ENCODE results near the gene PDHA1.

Gene PDHA1

DNA sequence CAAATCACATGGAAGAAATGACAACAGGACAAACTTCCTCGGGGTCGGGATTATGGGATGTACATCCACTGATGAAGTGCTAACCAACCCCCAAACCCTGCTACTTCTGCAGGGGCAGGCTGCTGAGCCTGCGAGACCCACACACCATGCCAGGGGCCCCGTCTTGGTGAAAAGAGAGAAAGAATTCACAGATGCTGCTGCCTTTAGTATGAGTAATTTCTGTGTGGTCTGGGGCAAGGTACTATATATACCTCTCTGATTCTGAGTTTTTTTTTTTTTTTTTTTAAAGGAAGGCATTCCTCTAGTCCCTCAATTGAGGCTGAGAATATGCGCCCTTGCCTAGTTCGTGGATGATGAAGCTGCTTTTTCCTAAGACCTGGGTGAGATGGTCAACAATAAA, 24.8 kb downstream of the PDHA1 start:
- Mint-ChIP-seq H3K4me3 (no peak overlapping the region), H3K27ac (no peak overlapping the region), H3K27me3 (ENCODE audit: low read depth) (peaks cover 8% of the 10 kb centered on the region), H3K4me1 (peaks cover 9% of the 10 kb centered on the region), H3K36me3 (ENCODE audit: low read depth) (peaks cover 22% of the 10 kb centered on the region), H3K9me3 (peaks cover 10% of the 10 kb centered on the region)
- TF ChIP-seq, protein P1, sequence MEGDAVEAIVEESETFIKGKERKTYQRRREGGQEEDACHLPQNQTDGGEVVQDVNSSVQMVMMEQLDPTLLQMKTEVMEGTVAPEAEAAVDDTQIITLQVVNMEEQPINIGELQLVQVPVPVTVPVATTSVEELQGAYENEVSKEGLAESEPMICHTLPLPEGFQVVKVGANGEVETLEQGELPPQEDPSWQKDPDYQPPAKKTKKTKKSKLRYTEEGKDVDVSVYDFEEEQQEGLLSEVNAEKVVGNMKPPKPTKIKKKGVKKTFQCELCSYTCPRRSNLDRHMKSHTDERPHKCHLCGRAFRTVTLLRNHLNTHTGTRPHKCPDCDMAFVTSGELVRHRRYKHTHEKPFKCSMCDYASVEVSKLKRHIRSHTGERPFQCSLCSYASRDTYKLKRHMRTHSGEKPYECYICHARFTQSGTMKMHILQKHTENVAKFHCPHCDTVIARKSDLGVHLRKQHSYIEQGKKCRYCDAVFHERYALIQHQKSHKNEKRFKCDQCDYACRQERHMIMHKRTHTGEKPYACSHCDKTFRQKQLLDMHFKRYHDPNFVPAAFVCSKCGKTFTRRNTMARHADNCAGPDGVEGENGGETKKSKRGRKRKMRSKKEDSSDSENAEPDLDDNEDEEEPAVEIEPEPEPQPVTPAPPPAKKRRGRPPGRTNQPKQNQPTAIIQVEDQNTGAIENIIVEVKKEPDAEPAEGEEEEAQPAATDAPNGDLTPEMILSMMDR (IDR thresholded peaks at IDR 0.05; ENCODE audit: unreplicated experiment in 3 of 3): no peak

DNA sequence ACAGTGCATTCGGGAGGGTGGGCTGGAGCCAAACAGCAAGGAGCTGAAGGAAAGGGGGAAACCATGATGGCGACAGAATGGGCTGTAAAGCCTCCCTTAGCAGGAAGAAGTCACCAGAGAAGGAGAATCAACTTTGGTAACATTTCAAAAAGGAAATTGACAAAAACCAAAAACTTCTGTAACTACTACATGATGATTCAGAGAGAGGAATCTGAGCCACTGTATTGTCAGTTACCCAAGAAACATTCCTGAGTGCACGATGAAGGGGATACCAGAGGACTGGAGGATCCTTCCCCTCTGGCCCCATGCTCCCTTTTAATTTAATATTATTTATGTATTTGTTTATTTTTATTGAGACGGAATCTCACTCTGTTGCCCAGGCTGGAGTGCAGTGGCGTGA, 26.3 kb downstream of the PDHA1 start:
- TF ChIP-seq, protein P1 (IDR thresholded peaks at IDR 0.05; ENCODE audit: unreplicated experiment in 3 of 3): no peak
- Mint-ChIP-seq H3K27me3 (ENCODE audit: low read depth) (peaks cover 8% of the 10 kb centered on the region), H3K36me3 (ENCODE audit: low read depth) (peaks cover 19% of the 10 kb centered on the region), H3K27ac (no peak overlapping the region), H3K4me1 (peaks cover 9% of the 10 kb centered on the region), H3K9me3 (peaks cover 10% of the 10 kb centered on the region), H3K4me3 (no peak overlapping the region)

DNA sequence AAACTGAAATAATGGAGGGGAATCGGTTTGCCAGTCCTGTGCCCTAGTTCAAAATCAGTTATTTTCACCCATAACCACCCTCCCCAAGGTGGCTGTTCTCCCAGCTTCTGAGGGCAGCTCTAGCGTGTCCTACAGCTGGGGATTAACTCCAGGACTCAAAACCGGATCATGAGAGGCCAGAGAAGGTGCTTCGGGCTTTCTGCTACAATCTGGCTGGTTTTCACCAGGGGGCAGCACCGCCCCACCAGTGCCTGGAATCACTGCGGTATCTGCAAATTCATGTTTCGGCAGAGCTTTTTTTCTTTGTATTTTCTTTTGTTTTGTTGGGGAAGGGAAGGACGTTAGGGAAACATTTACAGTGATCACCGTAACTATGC, 28.4 kb downstream of the PDHA1 start:
- H3K4me3 Mint-ChIP-seq: peak overlapping the region; percentile 83 to 86 (median 84)
- TF ChIP-seq, protein P1 (IDR thresholded peaks at IDR 0.05; ENCODE audit: unreplicated experiment in 3 of 3): peak; percentile 61 to 73 (median 64)
- peaks cover 6% of the 10 kb centered on the region for H3K9me3 Mint-ChIP-seq
- H3K4me1 Mint-ChIP-seq: peaks cover 9% of the 10 kb centered on the region
- H3K27me3 Mint-ChIP-seq (ENCODE audit: low read depth): peaks cover 8% of the 10 kb centered on the region
- peaks cover 3% of the 10 kb centered on the region for H3K36me3 Mint-ChIP-seq (ENCODE audit: low read depth)
- H3K27ac Mint-ChIP-seq: peak overlapping the region; percentile 43 to 89 (median 63)

DNA sequence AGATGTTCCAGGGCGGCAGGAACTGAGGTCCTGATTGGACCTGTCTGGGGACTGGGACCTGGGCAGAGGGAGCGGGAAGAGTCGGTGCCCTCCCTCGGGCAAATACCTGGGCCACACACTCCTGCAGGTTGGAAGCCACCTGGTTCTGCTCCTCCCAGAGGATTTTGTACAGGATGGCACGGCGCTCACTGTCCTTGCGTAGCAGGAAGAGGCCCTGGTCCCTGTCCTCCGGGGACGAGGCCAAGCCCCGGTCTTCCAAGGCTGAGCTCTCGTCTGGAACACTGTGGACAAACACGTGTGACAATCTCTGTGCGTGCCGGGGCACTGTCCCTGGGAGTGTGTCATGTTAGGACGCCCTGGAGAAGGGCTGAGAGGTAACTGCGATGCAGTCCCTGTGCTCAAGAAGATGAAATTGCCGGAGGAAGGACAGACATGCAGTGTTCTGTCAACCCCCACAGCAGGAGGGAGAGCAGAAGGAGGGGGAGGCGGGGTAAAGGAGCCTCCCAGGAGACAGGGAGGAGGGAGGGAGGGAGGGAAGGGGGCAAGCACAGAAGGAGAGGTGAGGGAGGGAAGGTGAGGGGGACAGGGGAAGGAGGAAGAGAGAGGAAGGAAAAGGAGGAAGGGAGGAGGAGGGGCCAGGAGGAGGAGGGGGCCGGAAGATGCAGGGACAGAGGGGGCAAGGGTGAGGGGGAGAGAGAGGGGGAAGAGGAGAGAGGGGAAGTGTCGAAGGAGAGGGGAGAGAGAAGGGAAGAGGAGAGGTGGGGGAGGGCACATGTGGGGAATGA, 29.0 kb downstream of the PDHA1 start:
- TF ChIP-seq, protein P1 (IDR thresholded peaks at IDR 0.05; ENCODE audit: unreplicated experiment in 3 of 3): peak in 1 of 3 experiments; percentile 1
- H3K27me3 Mint-ChIP-seq (ENCODE audit: low read depth): peaks cover 8% of the 10 kb centered on the region
- H3K4me3 Mint-ChIP-seq: peak overlapping the region; percentile 83 to 86 (median 84)
- no peaks in the 10 kb centered on the region for H3K36me3 Mint-ChIP-seq (ENCODE audit: low read depth)
- H3K4me1 Mint-ChIP-seq: peaks cover 9% of the 10 kb centered on the region
- peak overlapping the region; percentile 43 to 89 (median 63) for H3K27ac Mint-ChIP-seq
- H3K9me3 Mint-ChIP-seq: peaks cover 6% of the 10 kb centered on the region

DNA sequence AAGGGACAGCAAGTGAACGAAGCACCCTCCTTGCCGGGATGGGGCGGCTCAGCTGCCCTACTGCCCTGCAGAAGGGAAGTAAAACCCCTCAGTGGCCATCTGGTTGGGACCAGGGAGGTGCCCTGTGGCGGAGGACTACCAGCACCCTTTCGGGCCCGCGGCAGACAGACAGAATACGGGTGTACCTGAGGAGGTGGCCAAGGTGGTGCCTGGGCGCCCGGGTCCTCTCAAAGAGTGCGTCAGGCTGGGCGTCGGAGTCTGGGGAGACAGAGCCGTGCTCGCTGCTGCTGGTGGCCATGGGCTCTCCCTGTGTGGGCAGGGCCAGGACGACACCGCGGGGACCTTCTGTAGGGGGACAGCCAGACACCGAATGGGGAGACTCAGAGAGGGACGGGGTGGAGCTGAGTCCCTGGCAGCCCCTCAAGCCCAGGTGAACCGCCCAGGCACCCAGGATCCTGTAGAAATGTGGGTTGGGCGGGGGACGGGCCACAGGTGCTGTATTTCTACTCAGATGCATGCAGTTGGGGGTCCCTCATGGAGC, 29.7 kb downstream of the PDHA1 start:
- Mint-ChIP-seq H3K27me3 (ENCODE audit: low read depth) (peaks cover 8% of the 10 kb centered on the region), H3K4me3 (peak overlapping the region; percentile 24 to 84 (median 83)), H3K27ac (no peak overlapping the region), H3K4me1 (peaks cover 9% of the 10 kb centered on the region), H3K9me3 (peaks cover 6% of the 10 kb centered on the region), H3K36me3 (ENCODE audit: low read depth) (no peaks in the 10 kb centered on the region)
- TF ChIP-seq, protein P1 (IDR thresholded peaks at IDR 0.05; ENCODE audit: unreplicated experiment in 3 of 3): no peak
